ENCODE results near the gene ATG2B.
A peak's percentile ranks its signal among the peaks of the same experiment; 100 is the strongest.
"Not testable (repeated sequence)": the region's sequence is repeated elsewhere in the genome, so short reads cannot be mapped to it uniquely, and the experiment has no call there.

Gene ATG2B

DNA sequence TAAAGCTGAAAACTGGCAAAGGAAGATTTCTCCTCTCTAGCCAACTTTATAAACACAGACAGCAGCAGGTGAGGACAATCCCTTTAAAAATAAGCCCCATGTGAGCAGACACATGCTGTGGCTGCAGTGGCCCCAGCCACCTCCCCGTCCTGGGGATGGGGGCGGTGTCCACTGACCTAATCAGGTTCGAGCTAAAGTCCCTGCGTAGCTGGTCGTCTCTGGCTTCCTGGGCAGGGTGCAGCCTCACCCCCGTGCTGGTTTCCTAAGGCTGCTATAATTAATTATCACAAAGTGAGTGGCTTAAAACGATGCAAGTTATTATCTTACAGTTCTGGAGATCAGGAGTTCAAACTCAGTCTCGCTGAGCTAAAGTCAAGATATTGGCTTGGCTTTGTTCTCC lies 106.1 kb downstream of the ATG2B start:
- intact Hi-C loops (cut with DNase I), result no loop called here
- DNase-seq, result peak in 1 of 10 donors; percentile 30

DNA sequence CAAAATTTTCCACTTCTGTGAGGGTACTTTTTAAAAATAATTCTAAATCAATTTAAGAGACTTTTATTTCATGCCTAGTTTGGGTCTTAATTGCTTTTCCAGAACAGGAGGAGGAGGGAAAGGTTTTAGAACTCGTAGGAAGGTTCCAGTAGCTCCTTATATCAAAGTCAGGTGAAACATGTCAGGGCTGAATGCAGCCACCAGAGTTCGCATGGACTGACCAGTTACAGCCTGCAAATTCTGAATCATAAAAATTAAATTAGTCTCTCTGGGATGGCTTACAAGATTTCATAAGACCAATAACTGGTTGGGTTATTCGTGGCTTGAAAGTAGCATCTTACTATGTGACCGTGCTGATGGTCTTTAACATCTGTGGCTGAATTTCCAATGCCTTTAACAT lies 106.7 kb downstream of the ATG2B start:
- no peak for DNase-seq
- intact Hi-C loops (cut with DNase I), result no loop called here

DNA sequence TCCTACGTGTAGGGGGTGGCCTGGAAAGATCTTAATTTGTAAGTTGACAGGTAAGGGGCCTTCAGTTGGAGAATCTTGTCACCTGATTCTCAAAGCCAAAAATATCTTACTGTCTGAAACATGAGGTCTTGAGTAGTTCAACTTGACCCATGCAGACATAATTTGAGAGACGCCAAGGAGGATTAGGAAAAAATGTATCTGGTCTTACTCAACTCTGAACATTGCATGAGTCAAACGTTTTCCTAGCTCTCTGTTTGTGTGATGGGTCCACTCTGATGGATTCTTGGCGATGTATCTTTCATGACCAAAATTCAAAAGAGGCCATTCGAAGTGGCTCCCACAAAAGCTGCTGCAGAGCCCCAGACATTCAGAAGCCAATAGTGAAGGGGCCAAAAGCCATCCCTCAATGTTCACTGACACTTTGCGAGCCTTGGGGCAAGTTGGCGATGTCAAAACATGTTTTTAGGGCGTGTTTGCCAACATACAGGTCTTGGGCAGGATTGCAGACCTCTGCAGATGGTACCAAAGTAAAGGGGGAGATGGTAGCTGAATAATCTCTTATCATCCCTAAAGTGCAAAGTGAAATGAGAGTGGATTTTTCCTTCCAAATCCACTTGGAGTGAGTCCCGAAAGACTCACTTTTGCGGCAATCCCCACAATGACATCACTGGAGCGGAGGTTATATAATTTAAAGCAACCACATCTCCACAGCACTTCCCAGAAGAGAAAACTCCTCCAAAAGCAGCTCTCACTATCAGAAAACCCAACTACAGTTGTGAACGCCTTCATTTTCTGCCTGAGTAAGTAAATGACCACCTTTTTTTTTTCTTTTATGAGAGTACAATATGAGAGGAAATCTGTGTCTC lies 107.4 kb downstream of the ATG2B start, which contains the start of gene BDKRB1:
Gene BDKRB1 (plus strand): TSS at position 710 of the 866 bp plus-strand sequence. CDS start 7,473 bp downstream, outside the sequence.
- intact Hi-C loops (cut with DNase I), result no loop called here
- no peak for DNase-seq

DNA sequence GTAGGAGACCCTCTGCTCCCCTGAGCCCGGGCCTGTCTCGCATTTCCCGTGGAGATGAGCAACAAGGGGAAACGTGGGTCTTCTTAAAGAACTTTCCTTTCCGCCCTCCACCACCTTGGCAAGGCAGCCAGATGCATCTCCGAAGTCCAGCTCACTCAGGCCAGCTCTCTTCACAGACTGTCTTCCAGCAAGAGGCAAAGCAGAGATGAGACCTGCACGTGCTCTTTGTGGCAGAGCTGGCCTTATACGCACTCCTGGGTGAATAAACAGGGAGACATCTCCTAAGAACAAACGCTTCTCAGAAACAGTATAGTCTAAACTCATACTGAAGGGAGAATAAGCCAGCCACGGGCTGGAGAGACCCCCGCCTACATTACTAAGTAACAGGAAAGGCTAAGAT lies 108.5 kb downstream of the ATG2B start:
- peak in 1 of 10 donors; percentile 16 for DNase-seq
- intact Hi-C loops (cut with DNase I), result no loop called here

DNA sequence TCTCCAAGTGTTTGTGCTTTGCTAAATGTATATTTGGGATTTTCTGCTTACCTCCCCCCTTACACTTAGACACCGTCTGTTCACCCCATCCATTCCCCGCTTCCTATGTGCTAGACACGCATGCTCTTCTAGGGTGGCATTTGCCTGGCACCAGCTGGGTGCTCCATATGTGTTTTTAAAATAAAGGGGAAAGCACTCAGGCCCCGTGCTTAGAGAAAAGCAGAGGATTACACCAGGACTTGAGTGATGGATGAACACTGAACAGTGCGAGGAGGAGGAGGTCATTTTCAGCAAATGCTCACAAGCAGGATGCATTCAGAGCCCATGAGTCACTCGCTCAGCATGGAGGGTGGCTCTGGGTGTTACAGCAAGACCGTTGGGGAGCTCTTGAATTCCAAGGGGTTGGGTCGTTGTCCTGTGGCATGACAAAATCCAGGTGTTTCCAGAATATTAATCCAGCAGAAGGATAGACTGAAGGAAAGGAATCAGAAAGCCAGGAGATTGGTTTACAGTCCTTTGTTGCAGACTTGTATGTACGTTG lies 110.1 kb downstream of the ATG2B start:
- DNase-seq, result peak in 1 of 10 donors; percentile 38
- intact Hi-C loops (cut with DNase I), result no loop called here

DNA sequence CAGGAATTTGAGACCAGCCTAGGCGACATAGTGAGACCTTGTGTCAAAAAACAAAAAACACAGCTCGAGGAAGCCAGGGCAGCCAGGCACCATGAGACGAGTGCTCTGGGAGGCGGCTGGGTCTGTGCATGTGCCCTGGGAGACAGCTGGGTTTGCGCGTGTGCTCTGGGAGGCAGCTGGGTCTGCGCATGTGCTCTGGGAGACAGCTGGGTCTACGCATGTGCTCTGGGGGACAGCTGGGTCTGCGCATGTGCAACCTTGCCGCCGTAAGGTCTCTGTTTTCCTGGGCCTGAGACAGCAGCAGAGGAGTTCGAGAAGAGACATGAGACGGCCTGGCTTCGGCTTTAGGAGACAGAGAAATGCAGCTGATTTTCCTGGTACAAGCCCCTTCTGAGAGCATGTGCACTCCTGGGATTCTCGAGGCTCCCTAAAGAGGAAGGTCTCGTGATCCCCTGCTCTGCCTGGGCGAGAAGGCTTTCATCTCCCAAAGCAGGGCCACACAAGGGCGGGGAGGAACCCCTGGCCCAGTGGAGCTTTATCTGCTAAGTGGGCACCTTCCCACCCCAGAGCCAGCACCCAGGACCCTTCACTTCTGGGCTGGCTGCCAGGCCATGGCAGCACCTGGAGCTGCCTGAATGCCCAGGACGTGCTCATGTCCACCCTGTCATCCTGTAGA lies 110.7 kb downstream of the ATG2B start:
- intact Hi-C loops (cut with DNase I), result no loop called here
- peak in 1 of 10 donors; percentile 57 for DNase-seq

DNA sequence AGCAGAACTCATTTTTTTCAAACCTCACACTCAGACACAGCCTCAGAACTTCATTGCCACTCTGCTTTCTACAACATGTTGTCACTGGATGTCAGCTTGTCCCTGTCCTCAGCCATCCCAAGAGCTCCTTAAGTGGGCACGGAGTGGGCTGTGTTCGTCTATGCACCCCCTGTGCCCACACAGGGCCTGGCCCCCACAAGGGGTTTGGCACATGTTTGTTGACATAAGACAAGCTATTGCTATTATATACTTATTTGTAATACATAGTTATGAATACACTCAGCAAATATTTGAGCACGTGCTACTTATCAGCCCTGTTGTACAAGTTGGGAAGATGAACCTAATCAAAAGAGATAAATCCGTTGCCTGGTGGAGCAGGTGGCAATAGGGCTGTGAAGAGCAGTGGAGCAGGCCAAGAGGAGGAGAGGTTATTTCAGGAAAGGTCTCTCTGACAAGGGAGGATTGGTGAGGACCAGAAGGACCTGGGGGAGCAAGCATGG lies 111.4 kb downstream of the ATG2B start:
- no peak for DNase-seq
- intact Hi-C loops (cut with DNase I), result no loop called here

DNA sequence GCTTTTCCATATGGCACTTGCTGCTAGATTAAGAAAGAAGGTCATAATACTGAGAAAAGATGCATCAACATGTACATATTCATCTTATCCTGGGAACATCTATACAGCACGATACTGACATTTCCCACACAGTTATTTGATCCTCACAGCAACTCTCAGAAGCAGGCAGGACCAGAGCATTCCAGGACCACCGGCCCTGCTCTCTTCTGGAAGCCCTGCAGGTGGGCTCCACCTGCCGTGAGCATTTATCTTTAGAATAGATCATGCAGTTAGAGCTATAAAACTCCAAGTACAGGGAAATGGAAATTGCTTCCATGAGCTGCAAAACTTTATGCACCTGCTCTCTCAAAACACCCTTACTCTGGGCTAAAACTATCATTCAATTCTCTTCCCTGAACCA lies 112.7 kb downstream of the ATG2B start:
- intact Hi-C loops (cut with DNase I), result no loop called here
- peak in 1 of 10 donors; percentile 3 for DNase-seq

DNA sequence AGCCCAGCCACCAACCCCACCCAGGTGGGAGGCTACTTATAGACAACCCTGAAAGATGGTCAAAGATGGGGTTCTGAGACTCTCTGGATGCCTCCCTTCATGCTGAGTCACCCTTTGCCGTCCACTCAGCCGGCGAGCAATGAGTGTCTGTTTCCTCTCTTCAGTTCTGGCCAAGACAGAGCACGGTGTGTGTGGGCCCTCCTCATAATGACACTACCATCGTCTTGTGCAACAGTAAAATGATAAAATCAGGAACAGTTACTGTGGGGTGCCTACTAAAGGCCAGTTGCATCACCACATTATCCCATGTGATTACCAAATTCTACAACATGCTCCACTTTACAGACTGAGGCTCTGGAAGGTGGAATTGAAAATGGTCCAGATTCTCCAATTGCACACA lies 114.1 kb downstream of the ATG2B start:
- intact Hi-C loops (cut with DNase I), result no loop called here

DNA sequence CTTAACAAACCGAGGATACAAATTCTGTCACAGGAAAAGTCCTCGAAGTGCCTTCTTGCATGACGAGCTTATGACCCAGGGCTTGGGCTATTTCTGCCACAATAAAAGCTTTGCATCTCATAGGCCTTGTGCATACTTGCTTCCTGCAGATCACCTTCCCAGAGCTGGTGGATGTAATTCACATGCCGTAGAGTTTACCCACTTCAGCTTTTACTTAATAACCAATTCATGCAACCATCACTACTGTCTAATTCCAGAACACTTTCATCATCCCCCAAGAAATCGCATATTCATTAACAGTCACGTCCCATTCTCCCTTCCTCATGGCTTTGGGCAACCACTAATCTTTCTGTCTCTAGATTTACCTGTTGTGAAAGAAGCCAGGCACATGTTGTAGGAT lies 116.1 kb downstream of the ATG2B start:
- intact Hi-C loops (cut with DNase I), result no loop called here
- DNase-seq, result no peak

More for the DNA sequence above, 114.1 kb downstream of the ATG2B start:
- peak in 1 of 10 donors; percentile 65 for DNase-seq

DNA sequence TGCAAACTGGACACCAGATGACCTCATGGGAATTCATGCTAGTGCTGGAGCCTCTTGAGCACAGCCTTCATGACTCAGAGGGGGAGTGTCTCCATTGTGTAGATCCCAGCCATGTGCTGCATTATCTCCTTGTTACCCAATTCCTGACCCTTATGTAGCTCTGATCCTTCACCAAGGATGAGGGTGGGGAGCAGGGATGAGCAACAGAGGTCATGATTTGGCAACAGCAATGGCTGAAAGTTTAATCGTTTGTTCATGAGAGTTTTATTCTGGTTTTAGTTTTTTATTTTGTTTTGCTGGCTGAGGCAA lies 116.6 kb downstream of the ATG2B start:
- no peak for DNase-seq
- intact Hi-C loops (cut with DNase I), result no loop called here

DNA sequence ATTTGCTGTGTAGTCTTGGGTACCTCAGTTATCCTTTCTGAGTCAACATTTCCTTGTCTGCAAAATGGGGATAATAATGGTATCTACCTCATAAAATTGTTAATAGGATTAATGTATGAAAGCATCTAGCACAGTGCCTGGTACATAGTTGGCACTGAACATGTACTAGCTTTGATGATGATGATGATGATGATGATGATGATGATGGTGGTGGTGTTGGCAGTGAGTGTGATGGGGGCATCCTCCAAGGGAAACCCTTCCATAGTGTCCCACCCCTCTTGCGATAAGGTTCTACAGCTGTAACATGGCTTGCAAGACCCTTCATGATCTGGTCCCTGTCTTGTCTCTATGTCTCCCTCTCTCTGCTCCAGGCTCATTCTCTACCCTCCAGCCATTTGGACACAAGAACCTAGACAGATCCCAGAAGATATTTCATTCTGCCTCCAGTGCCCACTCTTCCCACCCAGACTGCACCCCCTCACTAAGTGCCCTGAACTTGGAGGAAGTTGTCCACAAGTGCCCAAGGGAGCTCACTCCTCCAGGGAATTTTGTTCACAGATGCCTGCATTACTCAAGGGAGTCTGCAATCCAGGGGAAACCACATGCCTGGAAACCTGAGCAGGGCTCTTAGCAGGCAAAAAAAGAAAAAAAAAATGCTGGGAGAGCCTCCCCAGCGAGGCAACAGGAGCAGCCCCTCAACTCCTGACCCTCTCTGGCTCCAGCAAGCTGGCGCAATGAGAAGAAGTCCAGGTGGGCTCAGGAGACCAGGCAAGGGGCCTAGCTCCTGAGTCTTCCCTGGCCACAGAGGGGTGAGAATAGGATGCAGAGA lies 117.2 kb downstream of the ATG2B start:
- intact Hi-C loops (cut with DNase I), result no loop called here
- DNase-seq, result peak in 2 of 10 donors; percentile 19 to 42

DNA sequence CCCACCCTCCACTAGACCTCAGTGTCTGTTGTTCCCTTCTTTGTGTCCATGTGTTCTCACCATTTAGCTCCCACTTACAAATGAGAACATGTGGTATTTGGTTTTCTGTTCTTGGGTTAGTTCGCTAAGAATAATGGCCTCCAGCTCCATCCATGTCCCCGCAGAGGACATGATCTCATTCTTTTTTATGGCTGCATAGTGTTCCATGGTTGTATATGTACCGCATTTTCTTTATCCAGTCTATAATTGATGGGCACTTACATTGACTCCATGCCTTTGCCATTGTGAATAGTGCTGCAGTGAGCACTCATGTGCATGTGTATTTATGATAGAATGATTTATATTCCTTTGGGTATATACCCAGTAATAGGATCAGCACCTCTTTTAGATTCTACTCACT lies 118.1 kb downstream of the ATG2B start:
- intact Hi-C loops (cut with DNase I), result not testable (repeated sequence)

DNA sequence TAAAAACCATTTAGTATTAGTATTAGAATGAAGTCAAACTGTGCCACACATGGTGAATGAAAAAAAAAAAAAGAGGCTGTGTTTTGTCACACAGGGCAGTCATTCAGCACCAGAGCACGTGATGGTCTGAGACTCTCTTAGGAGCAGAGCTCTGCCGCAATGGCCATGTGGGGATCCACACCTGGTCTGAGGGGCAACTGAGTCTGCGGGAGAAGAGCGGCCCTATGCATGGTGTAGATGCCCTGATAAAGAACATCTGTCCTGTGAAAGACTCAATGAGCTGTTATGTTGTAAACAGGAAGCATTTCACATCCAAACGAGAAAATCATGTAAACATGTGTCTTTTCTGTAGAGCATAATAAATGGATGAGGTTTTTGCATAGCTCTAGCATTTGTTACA lies 119.4 kb downstream of the ATG2B start:
- DNase-seq, result peak in 5 of 10 donors; percentile 14 to 55 (median 24)
- intact Hi-C loops (cut with DNase I), result no loop called here

More for the DNA sequence above, 118.1 kb downstream of the ATG2B start:
- DNase-seq, result peak in 1 of 10 donors; percentile 4

DNA sequence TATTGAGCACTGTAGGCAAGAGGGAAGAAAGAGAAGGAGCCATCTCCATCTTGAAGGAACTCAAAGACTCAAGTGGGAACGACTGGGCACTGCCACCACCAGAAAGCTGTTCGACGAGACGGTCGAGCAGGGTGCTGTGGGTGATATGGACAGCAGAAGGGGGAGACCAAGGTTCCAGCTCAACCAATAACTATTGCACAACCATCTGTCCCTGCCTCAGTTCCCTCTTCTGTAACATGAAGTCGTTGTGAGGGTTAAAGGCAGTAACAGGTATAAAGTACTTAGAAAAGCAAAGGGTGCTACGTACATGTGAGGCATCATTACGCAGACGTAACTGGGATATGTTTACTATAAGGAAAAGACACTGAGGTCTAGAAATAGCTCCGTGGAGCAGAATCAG lies 121.0 kb downstream of the ATG2B start:
- intact Hi-C loops (cut with DNase I), result no loop called here
- peak in 1 of 10 donors; percentile 47 for DNase-seq

DNA sequence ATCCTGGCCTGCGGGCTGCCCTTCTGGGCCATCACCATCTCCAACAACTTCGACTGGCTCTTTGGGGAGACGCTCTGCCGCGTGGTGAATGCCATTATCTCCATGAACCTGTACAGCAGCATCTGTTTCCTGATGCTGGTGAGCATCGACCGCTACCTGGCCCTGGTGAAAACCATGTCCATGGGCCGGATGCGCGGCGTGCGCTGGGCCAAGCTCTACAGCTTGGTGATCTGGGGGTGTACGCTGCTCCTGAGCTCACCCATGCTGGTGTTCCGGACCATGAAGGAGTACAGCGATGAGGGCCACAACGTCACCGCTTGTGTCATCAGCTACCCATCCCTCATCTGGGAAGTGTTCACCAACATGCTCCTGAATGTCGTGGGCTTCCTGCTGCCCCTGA lies 122.5 kb downstream of the ATG2B start:
- DNase-seq, result peak in 1 of 10 donors; percentile 68
- intact Hi-C loops (cut with DNase I), result no loop called here

DNA sequence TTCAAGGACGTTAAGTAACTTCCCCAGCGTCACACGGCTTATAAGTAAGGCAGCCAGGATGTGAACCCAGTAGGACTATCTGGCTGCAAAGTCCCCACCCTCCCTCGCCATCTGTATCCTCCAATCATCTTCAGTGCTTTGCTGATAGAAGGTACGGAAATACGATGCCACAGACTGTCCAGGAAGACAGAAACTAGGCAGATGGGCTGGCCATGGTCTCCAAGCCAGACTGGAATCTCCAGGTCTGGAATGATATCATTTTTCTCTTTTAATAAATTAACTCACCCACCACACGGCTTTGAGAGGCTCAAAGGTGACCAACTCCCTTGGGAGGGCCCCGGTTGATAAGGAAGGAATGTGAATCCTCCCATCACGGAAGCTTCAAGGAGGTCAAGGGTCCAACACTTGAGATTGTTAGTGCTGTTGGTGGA lies 123.4 kb downstream of the ATG2B start:
- peak in 1 of 10 donors; percentile 12 for DNase-seq
- intact Hi-C loops (cut with DNase I), result no loop called here

DNA sequence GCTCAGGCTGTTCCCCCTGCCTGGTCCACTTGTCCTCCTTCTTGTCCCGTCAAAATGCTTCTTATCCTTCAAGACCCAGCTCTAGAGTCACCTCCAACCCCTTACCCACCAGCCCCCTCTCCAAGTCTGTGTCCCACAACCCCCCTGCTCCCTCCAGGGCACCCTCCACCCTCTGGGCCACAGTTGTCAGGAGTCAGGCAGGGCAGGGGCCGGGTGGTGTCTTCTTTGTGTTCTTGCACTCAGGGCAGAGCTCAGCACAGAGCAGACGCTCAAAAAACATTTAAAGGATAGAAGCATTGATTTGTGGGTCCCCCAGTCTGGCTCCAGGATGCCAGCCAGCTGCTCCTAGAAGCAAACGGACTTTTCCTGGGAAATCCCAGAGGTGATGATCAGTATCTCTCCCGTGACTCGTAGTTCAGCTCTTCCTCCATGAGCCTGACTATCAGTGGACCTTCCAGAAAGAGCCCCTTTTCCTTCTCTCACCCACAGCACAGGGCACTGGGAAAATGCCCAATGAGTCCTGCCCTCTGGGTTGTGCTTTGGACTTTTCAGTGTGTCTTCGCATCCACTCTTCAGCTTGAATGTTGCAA lies 124.4 kb downstream of the ATG2B start:
- intact Hi-C loops (cut with DNase I), result no loop called here

DNA sequence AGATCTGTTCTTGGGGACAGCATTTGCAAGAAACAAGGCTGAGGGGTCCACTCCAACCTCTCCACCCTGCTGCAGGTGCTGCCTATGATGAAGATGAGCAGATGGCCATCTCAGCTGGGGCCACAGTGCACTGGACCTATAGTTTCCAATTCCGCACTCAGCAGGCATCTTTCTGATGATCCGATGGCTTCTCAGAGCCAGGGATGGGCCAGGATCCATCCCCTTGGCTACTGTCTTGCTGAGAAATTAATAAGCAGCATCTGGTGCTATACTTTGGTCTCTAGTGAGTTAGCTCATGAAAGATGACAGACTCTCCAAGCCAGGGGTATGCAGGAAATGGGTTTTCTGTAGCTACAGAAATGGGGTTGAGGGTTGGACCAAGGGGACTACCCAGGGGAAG lies 125.5 kb downstream of the ATG2B start:
- DNase-seq, result peak in 1 of 10 donors; percentile 38
- intact Hi-C loops (cut with DNase I), result no loop called here

More for the DNA sequence above, 124.4 kb downstream of the ATG2B start:
- peak in 1 of 10 donors; percentile 75 for DNase-seq

DNA sequence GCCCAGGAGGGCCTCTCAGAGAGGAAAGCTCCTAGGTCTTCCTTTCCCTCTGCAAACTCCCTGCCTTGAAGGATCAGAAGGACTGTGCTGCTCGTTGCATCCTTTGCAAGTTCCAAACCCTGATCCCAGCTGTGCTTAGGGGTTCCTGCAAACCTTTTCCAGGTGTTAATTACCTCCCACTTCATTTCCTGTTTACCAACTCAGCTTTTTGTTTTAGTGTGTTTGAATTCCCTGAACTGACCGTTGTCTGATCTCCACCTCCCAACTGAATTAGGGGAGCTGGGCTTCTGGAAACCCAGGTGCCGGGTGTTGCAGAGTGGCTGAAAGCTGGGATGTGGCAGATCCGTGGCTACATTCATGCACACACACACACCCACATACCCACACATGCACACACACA lies 127.7 kb downstream of the ATG2B start:
- intact Hi-C loops (cut with DNase I), result no loop called here
- DNase-seq, result peak in 1 of 10 donors; percentile 19

Data from posterior cingulate gyrus (tissue), 11 donors.